DOHH2 (cell line): Measurements from ENCODE around the gene WFDC1.

Source experiments
- H3F3A ChIP-seq: fragments of 200-600 bp; sonication (generic), shearing (Covaris generic); 2 replicates; pipeline ENCODE4 v1.6.0; 2016; ENCODE audit warnings: antibody characterized with exemption, mild to moderate bottlenecking; ENCODE audit not compliant: control insufficient read depth, insufficient read depth
- H3K27ac ChIP-seq: fragments of 200-600 bp; sonication (generic); 2 replicates; pipeline ENCODE4 v1.5.1; 2014; ENCODE audit warnings: low read depth, mild to moderate bottlenecking, low read length, moderate library complexity
- H3K27me3 ChIP-seq: fragments of 200-600 bp; sonication (generic); 2 replicates; pipeline ENCODE4 v1.6.1; 2014; ENCODE audit warnings: mild to moderate bottlenecking, low read length, mixed read lengths; ENCODE audit not compliant: control insufficient read depth
- H3K36me3 ChIP-seq: fragments of 200-600 bp; sonication (generic); 2 replicates; pipeline ENCODE4 v1.6.1; 2014; ENCODE audit warnings: mild to moderate bottlenecking, low read length, moderate library complexity, mixed read lengths; ENCODE audit not compliant: control insufficient read depth
- H3K4me1 ChIP-seq: fragments of 200-600 bp; sonication (generic); 2 replicates; pipeline ENCODE4 v1.6.1; 2014; ENCODE audit warnings: mild to moderate bottlenecking, low read length, mixed read lengths; ENCODE audit not compliant: control insufficient read depth
- H3K4me2 ChIP-seq: fragments of 200-600 bp; sonication (generic); 2 replicates; pipeline ENCODE4 v1.6.0; 2014; ENCODE audit warnings: mild to moderate bottlenecking, low read length, moderate library complexity
- H3K4me3 ChIP-seq: fragments of 200-600 bp; sonication (generic); 2 replicates; pipeline ENCODE4 v1.5.1; 2014; ENCODE audit warnings: mild to moderate bottlenecking, low read length, mixed read lengths
- H3K79me2 ChIP-seq: fragments of 200-600 bp; sonication (generic); 2 replicates; pipeline ENCODE4 v1.6.1; 2014; ENCODE audit warnings: mild to moderate bottlenecking, low read length, mixed read lengths; ENCODE audit not compliant: control insufficient read depth
- H3K9me2 ChIP-seq: fragments of 200-600 bp; sonication (generic); replicated peaks from 2 replicates; pipeline ENCODE4 v1.6.1; 2014; ENCODE audit warnings: mild to moderate bottlenecking, low read length, mixed read lengths; ENCODE audit not compliant: control insufficient read depth
- H3K9me3 ChIP-seq: fragments of 200-600 bp; sonication (generic); 2 replicates; pipeline ENCODE4 v1.6.1; 2014; ENCODE audit warnings: antibody characterized with exemption, low read length, mixed read lengths; ENCODE audit not compliant: control insufficient read depth, insufficient read depth
- H4K20me1 ChIP-seq: fragments of 200-600 bp; sonication (generic); 2 replicates; pipeline ENCODE4 v1.6.0; 2014; ENCODE audit warnings: low read depth, mild to moderate bottlenecking, antibody characterized with exemption, low read length, moderate library complexity; ENCODE audit not compliant: control insufficient read depth, insufficient read depth
- CTCF ChIP-seq: fragments of 200-600 bp; sonication (generic); IDR thresholded peaks from one replicate; pipeline ENCODE4 v1.5.1; 2014; ENCODE audit warnings: antibody characterized with exemption, mild to moderate bottlenecking, low read depth, low read length; ENCODE audit not compliant: poor library complexity, severe bottlenecking
- EZH2phosphoT487 ChIP-seq: fragments of 200-600 bp; sonication (generic); IDR thresholded peaks from 2 replicates; pipeline ENCODE4 v1.6.1; 2017; ENCODE audit warnings: borderline replicate concordance, mild to moderate bottlenecking, antibody characterized with exemption, low read length, moderate library complexity, mixed read lengths

Gene WFDC1

GRCh38 chr16:84329016-84329415 is 34.3 kb downstream of the WFDC1 start:
- Histone ChIP-seq H3K27ac (no peak overlapping the region), H3K27me3 (no peaks in the 10 kb centered on the region), H3F3A (no peaks in the 10 kb centered on the region), H3K4me3 (no peak overlapping the region), H3K79me2 (no peaks in the 10 kb centered on the region), H3K4me2 (no peak overlapping the region), H4K20me1 (no peaks in the 10 kb centered on the region), H3K36me3 (no peaks in the 10 kb centered on the region), H3K4me1 (no peaks in the 10 kb centered on the region), H3K9me2 (no peaks in the 10 kb centered on the region), H3K9me3 (no peaks in the 10 kb centered on the region)
- TF ChIP-seq EZH2phosphoT487 (no peak), CTCF (no peak)

GRCh38 chr16:84329843-84330684 is 35.4 kb downstream of the WFDC1 start:
- Histone ChIP-seq H3K27me3 (no peaks in the 10 kb centered on the region), H3K9me3 (no peaks in the 10 kb centered on the region), H3K27ac (no peak overlapping the region), H3K4me3 (no peak overlapping the region), H3K4me2 (no peak overlapping the region), H3K9me2 (no peaks in the 10 kb centered on the region), H3K4me1 (no peaks in the 10 kb centered on the region), H3F3A (no peaks in the 10 kb centered on the region), H4K20me1 (no peaks in the 10 kb centered on the region), H3K36me3 (no peaks in the 10 kb centered on the region), H3K79me2 (no peaks in the 10 kb centered on the region)
- TF ChIP-seq CTCF (no peak), EZH2phosphoT487 (no peak)

- Histone ChIP-seq H3K27me3 (no peaks in the 10 kb centered on the region), H3K9me2 (no peaks in the 10 kb centered on the region), H3K79me2 (no peaks in the 10 kb centered on the region), H4K20me1 (no peaks in the 10 kb centered on the region), H3K27ac (no peak overlapping the region), H3F3A (no peaks in the 10 kb centered on the region), H3K4me3 (no peak overlapping the region), H3K36me3 (no peaks in the 10 kb centered on the region), H3K4me1 (no peaks in the 10 kb centered on the region), H3K9me3 (no peaks in the 10 kb centered on the region), H3K4me2 (no peak overlapping the region)
- TF ChIP-seq EZH2phosphoT487 = no peak
Measured at GRCh38 chr16:84330685-84331050, 36.0 kb downstream of the WFDC1 start.

GRCh38 chr16:84331998-84332780 is 37.5 kb downstream of the WFDC1 start:
- TF ChIP-seq CTCF (no peak), EZH2phosphoT487 (no peak)
- H3K27me3 ChIP-seq = no peaks in the 10 kb centered on the region

More at GRCh38 chr16:84331998-84332780, 37.5 kb downstream of the WFDC1 start:
- no peak overlapping the region for H3K4me2 ChIP-seq
- H3K4me1 ChIP-seq = no peaks in the 10 kb centered on the region
- H3K9me2 ChIP-seq = no peaks in the 10 kb centered on the region
- H3K9me3 ChIP-seq = no peaks in the 10 kb centered on the region
- no peak overlapping the region for H3K4me3 ChIP-seq
- no peaks in the 10 kb centered on the region for H3K79me2 ChIP-seq
- H3K27ac ChIP-seq = no peak overlapping the region
- H3K36me3 ChIP-seq = no peaks in the 10 kb centered on the region
- H3F3A ChIP-seq = no peaks in the 10 kb centered on the region
- H4K20me1 ChIP-seq = no peaks in the 10 kb centered on the region
